GM12878 (cell line): ENCODE measurements around the gene PMM1. TPM values are rescaled to one million over a fixed set of nuclear protein-coding genes. Genes with fewer than 3 reads are reported as not detected.

Experiments used
- ATAC-seq: fragments of 200-7000 bp; cut with Tn5 transposase; 3 replicates; pipeline ENCODE4 v1.9.1; 2020; ENCODE audit warnings: mild to moderate bottlenecking, moderate library complexity
- BruUV-seq: library from RNA; stranded (reverse); fragments of 400-500 nt; replicated peaks from 2 replicates; lab custom pipeline; 2021; lab: Mats Ljungman, UMichigan
- CTCF ChIA-PET: fragments of 300-600 bp; sonication (Branson Sonifier 250); formaldehyde crosslinking; extraction: SDS; loops from one replicate; lab custom pipeline; 2021; ENCODE audit warnings: inconsistent platforms; lab: Yijun Ruan, JAX
- POLR2A ChIA-PET: fragments of 350-600 bp; formaldehyde crosslinking; extraction: SDS; loops from one replicate; lab custom pipeline; 2021; ENCODE audit warnings: inconsistent platforms; lab: Charles Lee
- RAD21 ChIA-PET: fragments of 300-600 bp; sonication (Branson Sonifier 250); formaldehyde crosslinking; loops from one replicate; lab custom pipeline; 2023; ENCODE audit warnings: antibody characterized with exemption; ENCODE audit not compliant: unreplicated experiment; lab: Charles Lee
- SMC1A ChIA-PET: fragments of 300-600 bp; sonication (Branson Sonifier 250); formaldehyde crosslinking; loops from one replicate; lab custom pipeline; 2023; ENCODE audit not compliant: unreplicated experiment, uncharacterized antibody; lab: Charles Lee
- DNase-seq: peaks from one replicate; pipeline ENCODE4 v3.0.0-alpha.2; 2011; ENCODE audit warnings: low read depth, low spot score
- FAIRE-seq: peaks from 3 replicates; lab custom pipeline; 2011; peaks lifted over from hg19 to GRCh38; lab: Jason Lieb, UNC
- H2AFZ ChIP-seq: 2 replicates; pipeline ENCODE4 v1.6.0; 2011; ENCODE audit warnings: low read depth, low read length, control low read depth; ENCODE audit not compliant: control insufficient read depth
- H3K27ac ChIP-seq: 2 replicates; pipeline ENCODE4 v1.5.1; 2011; ENCODE audit warnings: control low read depth; ENCODE audit not compliant: control insufficient read depth, insufficient read depth
- H3K27me3 ChIP-seq, 2 experiments: replicated peaks in 1 of 2; 2 replicates each; pipeline versions ENCODE4 v1.6.0 to v1.6.1; 2011; ENCODE audit warnings: low read length in 1 of 2; ENCODE audit not compliant: control insufficient read depth in 2 of 2, insufficient read depth in 2 of 2
- H3K36me3 ChIP-seq, 2 experiments: 2 replicates each; pipeline ENCODE4 v1.5.1; 2011; ENCODE audit warnings: low read length in 1 of 2; ENCODE audit not compliant: control insufficient read depth in 2 of 2, insufficient read depth in 2 of 2
- H3K4me1 ChIP-seq: 2 replicates; pipeline ENCODE4 v1.6.1; 2011; ENCODE audit warnings: mild to moderate bottlenecking, low read length, moderate library complexity, mixed read lengths; ENCODE audit not compliant: control insufficient read depth, insufficient read depth
- H3K4me2 ChIP-seq: 2 replicates; pipeline ENCODE4 v1.6.0; 2011; ENCODE audit warnings: control low read depth; ENCODE audit not compliant: control insufficient read depth, insufficient read depth
- H3K4me3 ChIP-seq: fragments of 200-600 bp; sonication (generic); 2 replicates; pipeline ENCODE4 v1.5.1; 2016
- H3K79me2 ChIP-seq: 2 replicates; pipeline ENCODE4 v1.6.0; 2011; ENCODE audit warnings: low read length; ENCODE audit not compliant: control insufficient read depth, insufficient read depth
- H3K9ac ChIP-seq: 2 replicates; pipeline ENCODE4 v1.8.0; 2011; ENCODE audit warnings: low read length, control low read depth, mixed read lengths; ENCODE audit not compliant: control insufficient read depth, insufficient read depth
- H3K9me3 ChIP-seq: replicated peaks from 3 replicates; pipeline ENCODE4 v1.5.1; 2011; ENCODE audit warnings: mild to moderate bottlenecking, low read length; ENCODE audit not compliant: control insufficient read depth, insufficient read depth
- H4K20me1 ChIP-seq: 2 replicates; pipeline ENCODE4 v1.6.0; 2011; ENCODE audit not compliant: control insufficient read depth, insufficient read depth
- E2F4 ChIP-seq: IDR thresholded peaks from 2 replicates; pipeline ENCODE4 v1.6.1; 2012; ENCODE audit warnings: low read depth, low read length, improper control_type of control experiment
- EZH2 ChIP-seq: IDR thresholded peaks from 2 replicates; pipeline ENCODE4 v1.6.1; 2012; ENCODE audit warnings: low read depth, mild to moderate bottlenecking, control low read depth, inconsistent platforms, low read length, borderline replicate concordance; ENCODE audit not compliant: control insufficient read depth
- FOS ChIP-seq: IDR thresholded peaks from 3 replicates; pipeline ENCODE4 v1.6.1; 2011; ENCODE audit warnings: borderline replicate concordance; ENCODE audit not compliant: insufficient read length; ENCODE audit errors: extremely low read depth
- PBX3 ChIP-seq: IDR thresholded peaks from 2 replicates; pipeline ENCODE4 v1.6.1; 2011; ENCODE audit warnings: mild to moderate bottlenecking, low read depth, low read length, moderate library complexity; ENCODE audit not compliant: insufficient replicate concordance
- POLR2AphosphoS5 ChIP-seq: IDR thresholded peaks from 2 replicates; pipeline ENCODE4 v1.6.1; 2011; ENCODE audit warnings: mild to moderate bottlenecking, low read length, inconsistent platforms
- SP1 ChIP-seq: IDR thresholded peaks from one replicate; pipeline ENCODE4 v1.6.1; 2011; ENCODE audit warnings: low read depth, low read length
- ZBTB33 ChIP-seq: fragments of 450-650 bp; IDR thresholded peaks from 2 replicates; pipeline ENCODE4 v1.6.1; 2017; ENCODE audit warnings: mild to moderate bottlenecking
- ZNF217 ChIP-seq: fragments of 450-650 bp; IDR thresholded peaks from 2 replicates; pipeline ENCODE4 v1.6.1; 2017; ENCODE audit warnings: antibody characterized with exemption, mild to moderate bottlenecking
- ZNF274 ChIP-seq: IDR thresholded peaks from one replicate; pipeline ENCODE4 v1.8.0; 2011; ENCODE audit not compliant: insufficient read length, insufficient read depth
- WGBS: methylation state at CpG from one replicate; pipeline ENCODE4 v1.1.6; 2016; ENCODE audit warnings: low lambda C conversion rate; ENCODE audit not compliant: insufficient replicate concordance, insufficient coverage; ENCODE audit errors: missing lambda C conversion rate; 5-methylcytosine and 5-hydroxymethylcytosine counted together
- in situ Hi-C: fragments of 300-500 bp; cut with MboI; formaldehyde crosslinking; loops from 9 replicates; pipeline ENCODE4 v1.14.3; 2018; ENCODE audit warnings: mixed read lengths
- intact Hi-C: fragments of 100-400 bp; cut with micrococcal nuclease; formaldehyde crosslinking; loops from one replicate; pipeline ENCODE4 v1.14.2; 2022; ENCODE audit not compliant: unreplicated experiment
- polyA plus RNA-seq, 11 experiments: library from polyadenylated mRNA; depleted of rRNA in 4 of 11; unstranded in 6 of 11; stranded (reverse) in 5 of 11; fragments of >200 nt; fragmentation: Nextera tagmentation in 4 of 11; fragmentation: Illumina TruSeq in 1 of 11; extraction: Ambion mirVana in 4 of 11; extraction: Trizol in 1 of 11; gene quantifications; 1 replicate in 1 of 11; 2 replicates in 10 of 11; pipeline versions ENCODE4 v1.2.1 to v1.2.3, GENCODE V29; 2011 to 2016; ENCODE audit warnings: inconsistent platforms in 2 of 11, missing spikeins in 2 of 11, low read depth in 1 of 11
- total RNA-seq, 4 experiments: library from RNA; depleted of rRNA in 3 of 4; stranded (reverse); fragments of >200 nt in 3 of 4; fragmentation: Illumina TruSeq in 1 of 4; extraction: Trizol in 1 of 4; gene quantifications; 2 replicates each; pipeline versions ENCODE4 v1.2.1 to v1.2.3, GENCODE V29; 2013 to 2021

Gene PMM1
- total and polyA plus RNA-seq, 10 of the 15 experiments (the other 5 are each of a cell fraction or from before 2014, with no cell fraction given), result 8.2 to 32.2 (median 16.9) TPM

GRCh38 chr22:41587347-41587723, 2.3 kb downstream of the PMM1 start:
- RAD21 ChIA-PET, result no interaction called here
- no peak for DNase-seq
- FAIRE-seq, result no peak
- H2AFZ ChIP-seq, result no peak overlapping the region
- BruUV-seq, result no TSS peak
- H3K9ac ChIP-seq, result no peak overlapping the region
- in situ Hi-C loops, result no loop called here
- ATAC-seq, result no peak
- no peak overlapping the region for H3K27ac ChIP-seq
- H3K36me3 ChIP-seq, result no peaks in the 10 kb centered on the region
- no peaks in the 10 kb centered on the region for H3K27me3 ChIP-seq
- CTCF ChIA-PET, result interaction anchor here (0.9 to 4.9 kb wide), 3 partner anchors 11 to 184 kb away, joined by 3 to 29 read pairs (median 3); partner anchors contain the start of gene POLR3H
- H3K4me2 ChIP-seq, result no peak overlapping the region
- POLR2A ChIA-PET, result interaction anchor here (0.6 to 3.3 kb wide), 3 partner anchors 17 to 36 kb away, joined by 3 to 74 read pairs (median 3); partner anchors contain the start of genes DESI1 and XRCC6
- H3K4me3 ChIP-seq, result no peak overlapping the region
- H3K9me3 ChIP-seq, result no peaks in the 10 kb centered on the region
- SMC1A ChIA-PET, result interaction anchor here (0.6 kb wide), 1 partner anchor 20 kb away, joined by 3 read pairs; no protein-coding TSS in a partner anchor
- H3K79me2 ChIP-seq, result peaks cover 3% of the 10 kb centered on the region
- 95% methylated on average over 6 of the region's 7 CpGs for WGBS
- H3K4me1 ChIP-seq, result peaks cover 3% of the 10 kb centered on the region; the same call in 1 of the 2 replicates
- TF ChIP-seq E2F4 (no peak), ZBTB33 (peak; percentile 48; the same call in 1 of the 2 replicates)
- TF ChIP-seq, all 136 proteins: peak for 1
- H4K20me1 ChIP-seq, result no peaks in the 10 kb centered on the region
- intact Hi-C loops, result no loop called here

GRCh38 chr22:41585898-41586297, 3.7 kb downstream of the PMM1 start:
- Histone ChIP-seq H3K4me3 (no peak overlapping the region), H3K4me1 (peaks cover 3% of the 10 kb centered on the region; the same call in 1 of the 2 replicates), H3K9me3 (no peaks in the 10 kb centered on the region), H3K27me3 (no peaks in the 10 kb centered on the region), H2AFZ (no peak overlapping the region), H4K20me1 (no peaks in the 10 kb centered on the region), H3K4me2 (no peak overlapping the region), H3K79me2 (peaks cover 3% of the 10 kb centered on the region), H3K27ac (no peak overlapping the region), H3K36me3 (no peaks in the 10 kb centered on the region), H3K9ac (no peak overlapping the region)
- SMC1A ChIA-PET, result no interaction called here
- FAIRE-seq (no peak), DNase-seq (no peak), ATAC-seq (no peak)
- intact Hi-C loops, result no loop called here
- CTCF ChIA-PET, result no interaction called here
- in situ Hi-C loops, result no loop called here
- TF ChIP-seq ZNF217, result no peak
- no peak for TF ChIP-seq SP1
- TF ChIP-seq POLR2AphosphoS5, result no peak
- TF ChIP-seq FOS, result no peak
- TF ChIP-seq PBX3, result no peak
- no peak for TF ChIP-seq EZH2
- no peak for TF ChIP-seq ZNF274
- RAD21 ChIA-PET, result no interaction called here
- POLR2A ChIA-PET, result interaction anchor here (0.7 kb wide), 1 partner anchor 32 kb away, joined by 3 read pairs; no protein-coding TSS in a partner anchor
- WGBS, result 87% methylated on average over 7 of the region's 7 CpGs
- no TSS peak for BruUV-seq
